H1 (cell line): ENCODE measurements around the gene ADCY3. TPM values are rescaled to one million over a fixed set of nuclear protein-coding genes. Genes with fewer than 3 reads are reported as not detected.

Source experiments
- CTCF ChIA-PET: fragments of 300-600 bp; sonication (Branson Sonifier 250); formaldehyde crosslinking; loops from one replicate; lab custom pipeline; 2021; ENCODE audit not compliant: partially characterized antibody; lab: Charles Lee
- POLR2A ChIA-PET: fragments of 300-600 bp; sonication (Branson Sonifier 250); formaldehyde crosslinking; loops from one replicate; lab custom pipeline; 2021; ENCODE audit warnings: inconsistent platforms; ENCODE audit not compliant: partially characterized antibody; lab: Charles Lee
- DNase-seq, 2 experiments: peaks; one replicate each; pipeline versions ENCODE4 v3.0.0 to v3.0.0-alpha.2; 2010 to 2022; ENCODE audit warnings: low spot score in 2 of 2, low read depth in 1 of 2, mixed read lengths in 1 of 2
- FAIRE-seq: peaks from 2 replicates; lab custom pipeline; 2011; peaks lifted over from hg19 to GRCh38; lab: Jason Lieb, UNC
- H2AFZ ChIP-seq: 2 replicates; pipeline ENCODE4 v1.8.1; 2012; ENCODE audit warnings: low read length, inconsistent platforms
- H2AK5ac ChIP-seq: 2 replicates; pipeline ENCODE4 v1.6.1; 2013; ENCODE audit warnings: low read depth, low read length
- H2BK120ac ChIP-seq: replicated peaks from 2 replicates; pipeline ENCODE3; 2013; ENCODE audit warnings: low read depth, low read length, inconsistent platforms
- H2BK12ac ChIP-seq: 2 replicates; pipeline ENCODE4 v1.6.1; 2013; ENCODE audit warnings: low read depth, low read length
- H2BK15ac ChIP-seq: 2 replicates; pipeline ENCODE4 v1.6.1; 2013; ENCODE audit warnings: low read length
- H2BK20ac ChIP-seq: 2 replicates; pipeline ENCODE4 v1.6.1; 2013; ENCODE audit warnings: low read length
- H2BK5ac ChIP-seq: 2 replicates; pipeline ENCODE4 v1.6.1; 2013; ENCODE audit warnings: low read depth, low read length
- H3K14ac ChIP-seq: 2 replicates; pipeline ENCODE4 v1.6.1; 2013; ENCODE audit warnings: inconsistent platforms; ENCODE audit not compliant: insufficient read length
- H3K18ac ChIP-seq: 2 replicates; pipeline ENCODE4 v1.6.1; 2013; ENCODE audit warnings: low read length; ENCODE audit errors: extremely low read depth
- H3K23ac ChIP-seq: 2 replicates; pipeline ENCODE4 v1.6.1; 2013; ENCODE audit warnings: inconsistent platforms; ENCODE audit not compliant: insufficient read length
- H3K23me2 ChIP-seq: 2 replicates; pipeline ENCODE4 v1.6.1; 2013; ENCODE audit warnings: low read depth, low read length
- H3K27ac ChIP-seq: 2 replicates; pipeline ENCODE4 v1.6.1; 2011; ENCODE audit warnings: low read depth, low read length, inconsistent platforms
- H3K27me3 ChIP-seq, 4 experiments: replicated peaks in 1 of 4; 1 replicate in 1 of 4; 2 replicates in 3 of 4; pipeline versions ENCODE4 v1.6.1 to v1.8.1; 2011 to 2013; ENCODE audit warnings: low read length in 3 of 4, mild to moderate bottlenecking in 3 of 4, inconsistent platforms in 2 of 4, mixed read lengths in 2 of 4, moderate library complexity in 1 of 4; ENCODE audit not compliant: control insufficient read depth in 3 of 4, insufficient read depth in 3 of 4; ENCODE audit errors: extremely low read depth in 1 of 4
- H3K36me3 ChIP-seq, 4 experiments: 2 replicates each; pipeline versions ENCODE4 v1.6.1 to v1.8.1; 2011 to 2013; ENCODE audit warnings: mild to moderate bottlenecking in 4 of 4, low read length in 3 of 4, moderate library complexity in 2 of 4, control low read depth in 1 of 4, inconsistent platforms in 1 of 4; ENCODE audit not compliant: insufficient read depth in 4 of 4, control insufficient read depth in 2 of 4
- H3K4ac ChIP-seq: replicated peaks from 2 replicates; pipeline ENCODE3; 2013; ENCODE audit warnings: low read length, low read depth, mixed read lengths, inconsistent platforms; ENCODE audit not compliant: insufficient read length
- H3K4me1 ChIP-seq, 4 experiments: replicated peaks in 1 of 4; 1 replicate in 1 of 4; 2 replicates in 3 of 4; pipeline versions ENCODE4 v1.6.1 to v1.8.1; 2011 to 2013; ENCODE audit warnings: low read length in 3 of 4, inconsistent platforms in 2 of 4, mixed read lengths in 1 of 4; ENCODE audit not compliant: insufficient read depth in 4 of 4, control insufficient read depth in 3 of 4
- H3K4me2 ChIP-seq, 2 experiments: 2 replicates each; pipeline versions ENCODE4 v1.6.1 to v1.8.1; 2011 to 2013; ENCODE audit warnings: low read depth in 2 of 2, low read length in 2 of 2, control low read depth in 1 of 2, inconsistent platforms in 1 of 2, mild to moderate bottlenecking in 1 of 2; ENCODE audit not compliant: insufficient read depth in 1 of 2
- H3K4me3 ChIP-seq, 4 experiments: fragments of 200-600, 300-600 bp in 1 of 4; sonication (generic), shearing (Covaris generic), sonication (Bioruptor Twin) in 1 of 4; 2 replicates each; pipeline versions ENCODE4 v1.5.1 to v1.8.1; 2011 to 2016; ENCODE audit warnings: low read length in 4 of 4, low read depth in 3 of 4, control low read depth in 2 of 4, inconsistent platforms in 2 of 4, mild to moderate bottlenecking in 2 of 4, mixed read lengths in 1 of 4, moderate library complexity in 1 of 4; ENCODE audit not compliant: insufficient read depth in 2 of 4; ENCODE audit errors: extremely low read depth in 1 of 4
- H3K56ac ChIP-seq: replicated peaks from 2 replicates; pipeline ENCODE3; 2013; ENCODE audit warnings: low read depth, mild to moderate bottlenecking, mixed read lengths, low read length, inconsistent platforms; ENCODE audit not compliant: insufficient read length
- H3K79me1 ChIP-seq: 2 replicates; pipeline ENCODE4 v1.6.1; 2013; ENCODE audit warnings: low read depth, low read length, control low read depth
- H3K79me2 ChIP-seq, 2 experiments: 2 replicates each; pipeline versions ENCODE4 v1.6.1 to v1.8.1; 2012 to 2013; ENCODE audit warnings: low read length in 2 of 2, mild to moderate bottlenecking in 2 of 2, inconsistent platforms in 1 of 2; ENCODE audit not compliant: insufficient read depth in 2 of 2, control insufficient read depth in 1 of 2
- H3K9ac ChIP-seq, 4 experiments: replicated peaks in 1 of 4; 1 replicate in 1 of 4; 2 replicates in 3 of 4; pipeline versions ENCODE4 v1.6.1 to v1.8.1; 2011 to 2013; ENCODE audit warnings: low read depth in 3 of 4, low read length in 3 of 4, control low read depth in 2 of 4, mild to moderate bottlenecking in 2 of 4, moderate library complexity in 2 of 4, inconsistent platforms in 1 of 4; ENCODE audit errors: extremely low read depth in 1 of 4
- H3K9me3 ChIP-seq, 2 experiments: 2 replicates each; pipeline versions ENCODE4 v1.6.1 to v1.8.1; 2012 to 2013; ENCODE audit warnings: mild to moderate bottlenecking in 2 of 2, moderate library complexity in 2 of 2, control low read depth in 1 of 2, inconsistent platforms in 1 of 2, low read depth in 1 of 2, low read length in 1 of 2, mixed read lengths in 1 of 2; ENCODE audit not compliant: insufficient read depth in 2 of 2
- H4K20me1 ChIP-seq, 2 experiments: replicated peaks in 1 of 2; 2 replicates each; pipeline versions ENCODE3 to v1.8.1; 2011 to 2013; ENCODE audit warnings: inconsistent platforms in 2 of 2, low read length in 2 of 2, mild to moderate bottlenecking in 1 of 2; ENCODE audit not compliant: insufficient read depth in 2 of 2, control insufficient read depth in 1 of 2
- H4K5ac ChIP-seq: 2 replicates; pipeline ENCODE4 v1.6.1; 2013; ENCODE audit warnings: low read length, low read depth, mixed read lengths, inconsistent platforms; ENCODE audit not compliant: insufficient read length
- H4K8ac ChIP-seq: 2 replicates; pipeline ENCODE4 v1.8.0; 2013; ENCODE audit warnings: mild to moderate bottlenecking, moderate library complexity, low read length, inconsistent platforms; ENCODE audit not compliant: insufficient read depth; ENCODE audit errors: extremely low read depth
- H4K91ac ChIP-seq: replicated peaks from 2 replicates; pipeline ENCODE3; 2013; ENCODE audit warnings: low read length, mixed read lengths, inconsistent platforms; ENCODE audit not compliant: insufficient read length
- CBX5 ChIP-seq: fragments of 300-800, 300-1000 bp; sonication (generic); IDR thresholded peaks from 2 replicates; pipeline ENCODE4 v1.7.1; 2016; ENCODE audit warnings: antibody characterized with exemption, low read length, low read depth
- GABPA ChIP-seq: IDR thresholded peaks from 2 replicates; pipeline ENCODE4 v1.6.1; 2011; ENCODE audit warnings: mild to moderate bottlenecking, low read length, moderate library complexity, borderline replicate concordance; ENCODE audit not compliant: insufficient read depth
- GTF2F1 ChIP-seq: IDR thresholded peaks from 2 replicates; pipeline ENCODE4 v1.6.1; 2012; ENCODE audit warnings: low read depth, low read length, improper control_type of control experiment, borderline replicate concordance
- JUN ChIP-seq: IDR thresholded peaks from 2 replicates; pipeline ENCODE4 v1.6.1; 2011; ENCODE audit warnings: low read depth, mild to moderate bottlenecking, improper control_type of control experiment, low read length
- JUND ChIP-seq: IDR thresholded peaks from 2 replicates; pipeline ENCODE4 v1.6.1; 2011; ENCODE audit warnings: mild to moderate bottlenecking, improper control_type of control experiment, low read length
- MAFK ChIP-seq: IDR thresholded peaks from 2 replicates; pipeline ENCODE4 v1.6.1; 2012; ENCODE audit warnings: low read depth, mild to moderate bottlenecking, improper control_type of control experiment, low read length
- RXRA ChIP-seq: IDR thresholded peaks from 2 replicates; pipeline ENCODE4 v1.6.1; 2011; ENCODE audit warnings: low read depth, mild to moderate bottlenecking, low read length, moderate library complexity; ENCODE audit not compliant: insufficient read depth
- SIN3A ChIP-seq, 2 experiments: IDR thresholded peaks in 1 of 2; conservative IDR thresholded peaks in 1 of 2; 2 replicates each; pipeline ENCODE4 v1.6.1; 2011 to 2012; ENCODE audit warnings: low read length in 2 of 2, improper control_type of control experiment in 1 of 2, low read depth in 1 of 2, mild to moderate bottlenecking in 1 of 2
- SRF ChIP-seq: IDR thresholded peaks from 2 replicates; pipeline ENCODE4 v1.6.1; 2011; ENCODE audit warnings: mild to moderate bottlenecking, low read depth, low read length, moderate library complexity
- TAF7 ChIP-seq: optimal IDR thresholded peaks from 2 replicates; pipeline ENCODE3; 2011; ENCODE audit warnings: low read depth, mild to moderate bottlenecking, inconsistent platforms, low read length, moderate library complexity, borderline replicate concordance
- TCF12 ChIP-seq: IDR thresholded peaks from 2 replicates; pipeline ENCODE4 v1.6.1; 2011; ENCODE audit warnings: low read depth, mild to moderate bottlenecking, low read length
- WGBS, 2 experiments: shearing (Covaris generic) in 1 of 2; methylation state at CpG; one replicate each; pipeline versions ENCODE4 v1.1.6 to v1.1.7; 2013 to 2015; ENCODE audit warnings: low lambda C conversion rate in 2 of 2, mixed read lengths in 2 of 2, inconsistent platforms in 1 of 2, low coverage in 1 of 2, missing lambda C conversion rate in 1 of 2; ENCODE audit not compliant: insufficient replicate concordance in 2 of 2, insufficient coverage in 1 of 2, insufficient read length in 1 of 2; ENCODE audit errors: extremely low coverage in 1 of 2, missing lambda C conversion rate in 1 of 2; 5-methylcytosine and 5-hydroxymethylcytosine counted together
- polyA plus RNA-seq, 7 experiments: library from polyadenylated mRNA; depleted of rRNA in 3 of 7; stranded (reverse) in 5 of 7; unstranded in 2 of 7; fragments of >200 nt in 5 of 7; fragments of 200-250 nt in 2 of 7; gene quantifications; 1 replicate in 5 of 7; 2 replicates in 1 of 7; 4 replicates in 1 of 7; pipeline versions ENCODE4 v1.2.1 to v1.2.3, GENCODE V29; 2011 to 2013; ENCODE audit warnings: missing spikeins in 2 of 7, mixed read lengths in 2 of 7
- total RNA-seq: library from RNA; stranded (reverse); fragmentation: NEBNext Ultra II Directional; extraction: Animal tissue kit (Norgen Biotek cat#: 25700); gene quantifications from 2 replicates; pipeline ENCODE4 v1.2.1, GENCODE V29; 2021

Gene ADCY3
- total and polyA plus RNA-seq, 2 of the 8 experiments (the other 6 are each of a cell fraction or from before 2014, with no cell fraction given), result 45.1 to 52.9 TPM

DNA sequence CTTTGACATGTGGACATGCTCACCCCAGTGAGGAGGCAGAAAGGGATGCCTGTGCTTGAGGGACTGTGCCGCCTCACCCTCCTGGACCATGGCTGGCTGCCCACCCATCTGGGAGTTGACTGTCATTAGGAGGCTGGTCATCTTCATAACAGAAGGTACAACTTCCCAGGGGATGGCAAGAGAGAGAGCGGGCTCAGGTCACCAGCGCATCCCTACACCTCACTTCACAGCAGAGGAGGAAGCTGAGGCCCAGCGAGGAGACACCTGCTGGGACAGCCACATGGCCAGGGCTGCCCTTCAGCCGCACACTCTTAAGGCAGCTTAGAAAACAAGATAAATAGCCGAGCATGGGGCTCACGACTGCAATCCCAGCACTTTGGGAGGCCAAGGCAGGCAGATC is 59.4 kb downstream of the ADCY3 start:
- FAIRE-seq (no peak), DNase-seq (no peak)
- H3K4ac ChIP-seq, result no peak overlapping the region
- no peak overlapping the region for H2BK15ac ChIP-seq
- no peak overlapping the region for H2AFZ ChIP-seq
- no peaks in the 10 kb centered on the region for H3K9me3 ChIP-seq
- no peak overlapping the region for H2BK120ac ChIP-seq
- no peak overlapping the region for H4K8ac ChIP-seq
- CTCF ChIA-PET, result interaction anchor here (1.2 kb wide), 1 partner anchor 22 kb away, joined by 3 read pairs; no protein-coding TSS in a partner anchor
- H3K4me2 ChIP-seq, result no peak overlapping the region
- H3K18ac ChIP-seq, result no peak overlapping the region
- H4K20me1 ChIP-seq, result peaks cover 0 to 2% of the 10 kb centered on the region in 2 experiments
- H3K36me3 ChIP-seq, result no peaks in the 10 kb centered on the region; a peak in 1 of 8 replicates
- H3K4me3 ChIP-seq, result no peak overlapping the region
- H2BK20ac ChIP-seq, result no peak overlapping the region
- H3K27me3 ChIP-seq, result no peaks in the 10 kb centered on the region
- H2BK12ac ChIP-seq, result no peak overlapping the region
- 0 out of 2 replicates have a peak overlapping the region, but pooled peaks have one; percentile 35 for H2BK5ac ChIP-seq
- peaks cover 2% of the 10 kb centered on the region; the same call in 1 of the 2 replicates for H3K79me1 ChIP-seq
- POLR2A ChIA-PET, result no interaction called here
- 89% methylated on average over 7 of the region's 7 CpGs; no CpG with 5 or more reads in 1 of the 2 experiments for WGBS, 2 experiments
- H3K4me1 ChIP-seq, result no peaks in the 10 kb centered on the region
- no peak overlapping the region for H3K9ac ChIP-seq
- H3K27ac ChIP-seq, result no peak overlapping the region
- H3K79me2 ChIP-seq, result no peaks in the 10 kb centered on the region
- no peak overlapping the region for H3K14ac ChIP-seq
- no peak overlapping the region for H2AK5ac ChIP-seq
- H4K5ac ChIP-seq, result no peak overlapping the region
- no peak overlapping the region for H3K23ac ChIP-seq
- no peak overlapping the region for H4K91ac ChIP-seq
- no peaks in the 10 kb centered on the region; the same call in 1 of the 2 replicates for H3K23me2 ChIP-seq
- no peak overlapping the region for H3K56ac ChIP-seq
- TF ChIP-seq CBX5 (no peak), GTF2F1 (no peak), GABPA (no peak), TCF12 (no peak), RXRA (no peak), SIN3A (conservative IDR thresholded peaks at IDR 0.05 in 1 of 2, IDR thresholded peaks at IDR 0.05 in 1 of 2; ENCODE audit: low read depth in 1 of 2, low read length in 2 of 2) (no peak), TAF7 (no peak), JUN (no peak), SRF (no peak), MAFK (no peak), JUND (no peak)
